ENCODE results near the gene GALM. TPM values are rescaled to one million over a fixed set of nuclear protein-coding genes. Genes with fewer than 3 reads are reported as not detected.

The GALM gene
- total RNA-seq, 2 experiments from 2014 or later = 38.3 to 40.6 TPM

GRCh38 chr2:38653380-38653714 is 12.6 kb upstream of the GALM start:
- Mint-ChIP-seq H3K27ac (peak overlapping the region; percentile 88), H3K27me3 (no peaks in the 10 kb centered on the region), H3K36me3 (ENCODE audit: low read depth) (no peaks in the 10 kb centered on the region), H3K4me3 (peak overlapping the region; percentile 52), H3K9me3 (no peaks in the 10 kb centered on the region), H3K4me1 (ENCODE audit: low read depth) (peaks cover 49% of the 10 kb centered on the region)
- intact Hi-C loops (cut with micrococcal nuclease) = loop anchor here (1.0 to 5.0 kb wide), 3 partner anchors 14 to 69 kb away; partner anchors contain the start of gene HNRNPLL
- ATAC-seq (peak; percentile 60), DNase-seq (no peak)
- CTCF ChIA-PET = interaction anchor here (0.7 to 3.8 kb wide), 12 partner anchors 8 to 98 kb away, joined by 3 to 48 read pairs (median 8); partner anchors contain the start of genes GALM, HNRNPLL and SRSF7
- TF ChIP-seq, protein P1, sequence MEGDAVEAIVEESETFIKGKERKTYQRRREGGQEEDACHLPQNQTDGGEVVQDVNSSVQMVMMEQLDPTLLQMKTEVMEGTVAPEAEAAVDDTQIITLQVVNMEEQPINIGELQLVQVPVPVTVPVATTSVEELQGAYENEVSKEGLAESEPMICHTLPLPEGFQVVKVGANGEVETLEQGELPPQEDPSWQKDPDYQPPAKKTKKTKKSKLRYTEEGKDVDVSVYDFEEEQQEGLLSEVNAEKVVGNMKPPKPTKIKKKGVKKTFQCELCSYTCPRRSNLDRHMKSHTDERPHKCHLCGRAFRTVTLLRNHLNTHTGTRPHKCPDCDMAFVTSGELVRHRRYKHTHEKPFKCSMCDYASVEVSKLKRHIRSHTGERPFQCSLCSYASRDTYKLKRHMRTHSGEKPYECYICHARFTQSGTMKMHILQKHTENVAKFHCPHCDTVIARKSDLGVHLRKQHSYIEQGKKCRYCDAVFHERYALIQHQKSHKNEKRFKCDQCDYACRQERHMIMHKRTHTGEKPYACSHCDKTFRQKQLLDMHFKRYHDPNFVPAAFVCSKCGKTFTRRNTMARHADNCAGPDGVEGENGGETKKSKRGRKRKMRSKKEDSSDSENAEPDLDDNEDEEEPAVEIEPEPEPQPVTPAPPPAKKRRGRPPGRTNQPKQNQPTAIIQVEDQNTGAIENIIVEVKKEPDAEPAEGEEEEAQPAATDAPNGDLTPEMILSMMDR (IDR thresholded peaks at IDR 0.05) = no peak
- POLR2A ChIA-PET = interaction anchor here (0.6 to 4.7 kb wide), 15 partner anchors 13 to 102 kb away, joined by 3 to 124 read pairs (median 4); partner anchors contain the start of genes GALM, HNRNPLL and SRSF7

- H3K36me3 Mint-ChIP-seq (ENCODE audit: low read depth) = no peaks in the 10 kb centered on the region
- POLR2A ChIA-PET = interaction anchor here (0.6 to 4.7 kb wide), 14 partner anchors 12 to 102 kb away, joined by 3 to 124 read pairs (median 4); partner anchors contain the start of genes GALM, HNRNPLL and SRSF7
- peak overlapping the region; percentile 52 for H3K4me3 Mint-ChIP-seq
- intact Hi-C loops (cut with micrococcal nuclease) = loop anchor here (1.0 to 5.0 kb wide), 3 partner anchors 13 to 68 kb away; partner anchors contain the start of gene HNRNPLL
- H3K4me1 Mint-ChIP-seq (ENCODE audit: low read depth) = peaks cover 49% of the 10 kb centered on the region
- DNase-seq (peak; percentile 93), ATAC-seq (peak; percentile 83)
- peak overlapping the region; percentile 88 for H3K27ac Mint-ChIP-seq
- no peaks in the 10 kb centered on the region for H3K9me3 Mint-ChIP-seq
- no peaks in the 10 kb centered on the region for H3K27me3 Mint-ChIP-seq
- CTCF ChIA-PET = interaction anchor here (0.6 to 3.8 kb wide), 12 partner anchors 9 to 97 kb away, joined by 3 to 48 read pairs (median 8); partner anchors contain the start of genes GALM, HNRNPLL and SRSF7
- TF ChIP-seq, protein P1 (IDR thresholded peaks at IDR 0.05) = no peak
These were observed 12.0 kb upstream of the GALM start for GRCh38 chr2:38653715-38654527.

DNA sequence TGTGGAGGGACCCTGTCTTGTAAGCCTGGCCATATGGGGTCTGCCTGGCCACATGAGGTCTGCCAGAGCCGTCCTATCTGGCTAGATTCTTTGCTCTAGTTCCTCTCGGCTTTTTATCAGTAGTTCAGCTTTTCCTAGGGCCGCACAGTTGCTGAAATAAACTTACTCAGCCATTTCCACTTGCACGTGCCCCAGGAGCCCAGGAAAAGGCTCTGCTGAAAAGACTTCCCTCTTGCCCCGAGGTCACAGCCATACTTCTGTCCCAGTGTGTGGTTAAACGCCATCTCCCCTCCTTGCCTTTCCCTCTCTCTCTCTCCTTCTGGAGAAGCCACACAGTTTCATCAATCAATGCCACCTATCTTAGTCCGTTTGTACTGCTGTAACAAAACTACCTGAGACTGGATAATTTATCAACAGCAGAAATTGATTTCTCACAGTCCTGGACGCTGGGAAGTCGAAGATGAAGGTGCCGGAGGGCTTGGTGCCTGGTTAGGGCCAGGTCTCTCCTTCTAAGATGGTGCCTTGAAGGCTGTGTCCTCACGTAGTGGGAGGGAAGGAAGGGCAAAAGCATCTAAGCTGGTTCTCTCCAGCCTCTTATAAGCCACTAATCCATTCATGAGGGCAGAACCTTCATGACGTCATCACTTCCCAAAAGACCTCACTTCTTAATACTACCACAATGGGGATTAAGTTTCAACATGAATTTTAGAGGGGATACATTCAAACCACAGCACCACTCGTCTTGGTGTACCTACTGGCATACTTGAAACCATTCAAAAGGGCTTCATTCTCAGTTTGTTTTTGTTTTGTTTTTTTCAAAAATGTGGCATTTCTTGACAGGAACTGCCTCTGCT is 11.2 kb upstream of the GALM start:
- ChIA-PET CTCF (interaction anchor here (0.6 to 3.8 kb wide), 11 partner anchors 8 to 96 kb away, joined by 3 to 48 read pairs (median 4); partner anchors contain the start of genes GALM and HNRNPLL), POLR2A (interaction anchor here (0.7 to 4.7 kb wide), 5 partner anchors 11 to 96 kb away, joined by 3 to 124 read pairs (median 9); partner anchors contain the start of genes GALM, HNRNPLL and SRSF7)
- H3K9me3 Mint-ChIP-seq = no peaks in the 10 kb centered on the region
- no peak overlapping the region for H3K4me3 Mint-ChIP-seq
- ATAC-seq (no peak), DNase-seq (no peak)
- H3K4me1 Mint-ChIP-seq (ENCODE audit: low read depth) = peaks cover 54% of the 10 kb centered on the region
- TF ChIP-seq, protein P1 (IDR thresholded peaks at IDR 0.05) = no peak
- no peaks in the 10 kb centered on the region for H3K36me3 Mint-ChIP-seq (ENCODE audit: low read depth)
- no peaks in the 10 kb centered on the region for H3K27me3 Mint-ChIP-seq
- intact Hi-C loops (cut with micrococcal nuclease) = loop anchor here (5.0 kb wide), 1 partner anchor 68 kb away; no protein-coding TSS in a partner anchor
- H3K27ac Mint-ChIP-seq = peak overlapping the region; percentile 88

DNA sequence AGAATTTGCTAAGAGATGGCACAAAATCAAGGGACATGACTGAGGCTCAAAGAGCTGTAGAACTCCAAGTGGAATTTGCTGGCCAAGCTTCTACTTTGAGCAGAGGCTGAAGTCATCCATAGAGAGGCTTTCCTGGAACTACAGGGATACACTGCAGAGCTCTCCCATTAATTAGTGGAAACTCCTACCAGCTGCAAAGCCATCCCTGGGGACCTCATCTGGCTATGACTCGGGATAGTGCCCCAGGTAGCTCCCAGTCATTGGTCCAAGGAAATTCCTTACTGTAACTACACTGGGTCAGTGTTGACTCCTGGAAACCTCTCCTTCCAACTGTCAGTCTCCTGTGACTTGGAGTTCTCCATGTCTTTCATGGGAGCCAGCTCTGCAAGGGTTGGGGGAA is 10.5 kb upstream of the GALM start:
- peak overlapping the region; percentile 88 for H3K27ac Mint-ChIP-seq
- H3K9me3 Mint-ChIP-seq = no peaks in the 10 kb centered on the region
- no peak for ATAC-seq
- POLR2A ChIA-PET = interaction anchor here (3.8 to 4.7 kb wide), 2 partner anchors 11 to 53 kb away, joined by 49 to 124 read pairs; partner anchors contain the start of genes GALM and HNRNPLL
- DNase-seq = no peak
- H3K4me3 Mint-ChIP-seq = no peak overlapping the region
- TF ChIP-seq, protein P1 (IDR thresholded peaks at IDR 0.05) = no peak
- CTCF ChIA-PET = interaction anchor here (0.8 to 1.1 kb wide), 5 partner anchors 9 to 57 kb away, joined by 3 to 4 read pairs (median 3); no protein-coding TSS in a partner anchor
- H3K27me3 Mint-ChIP-seq = no peaks in the 10 kb centered on the region
- intact Hi-C loops (cut with micrococcal nuclease) = no loop called here
- H3K4me1 Mint-ChIP-seq (ENCODE audit: low read depth) = peaks cover 54% of the 10 kb centered on the region
- H3K36me3 Mint-ChIP-seq (ENCODE audit: low read depth) = no peaks in the 10 kb centered on the region

Data from activated CD8-positive, alpha-beta T cell treated with anti-CD3 and anti-CD28 coated beads for 36 hours (primary cell).